Epithelial cell of prostate (primary cell): ENCODE measurements around the gene MAP2K3.

Experiments
- DNase-seq: peaks from one replicate; pipeline ENCODE4 v3.0.0-alpha.2; 2011; ENCODE audit warnings: low read depth, low spot score
- H3K27ac ChIP-seq: fragments of 450-650 bp; 2 replicates; pipeline ENCODE4 v1.5.1; 2017; ENCODE audit warnings: mild to moderate bottlenecking

The MAP2K3 gene

GRCh38 chr17:21252289-21252795 is 32.2 kb upstream of the MAP2K3 start:
- DNase-seq: no peak
- no peak overlapping the region for H3K27ac ChIP-seq

- no peak for DNase-seq
- peak within 1 kb of the TSS; percentile 26 for H3K27ac ChIP-seq
Observed at GRCh38 chr17:21252796-21253645, 31.5 kb upstream of the MAP2K3 start, which contains the start of gene NATD1. TSS of gene NATD1 (minus strand) at chr17:21253410. CDS start at chr17:21253264, 146 bp downstream.

GRCh38 chr17:21253646-21254441 is 30.7 kb upstream of the MAP2K3 start:
- no peak for DNase-seq
- H3K27ac ChIP-seq: peak overlapping the region; percentile 26

GRCh38 chr17:21258593-21258992 is 25.9 kb upstream of the MAP2K3 start:
- DNase-seq: no peak
- H3K27ac ChIP-seq: no peak overlapping the region

GRCh38 chr17:21262259-21262993 is 22.1 kb upstream of the MAP2K3 start:
- DNase-seq: no peak

GRCh38 chr17:21263376-21263775 is 21.1 kb upstream of the MAP2K3 start:
- DNase-seq: peak; percentile 85
- peak overlapping the region; percentile 32 for H3K27ac ChIP-seq

More at GRCh38 chr17:21262259-21262993, 22.1 kb upstream of the MAP2K3 start:
- H3K27ac ChIP-seq: no peak overlapping the region

GRCh38 chr17:21268596-21269188 is 15.8 kb upstream of the MAP2K3 start:
- no peak overlapping the region for H3K27ac ChIP-seq
- DNase-seq: no peak

GRCh38 chr17:21269394-21269793 is 15.1 kb upstream of the MAP2K3 start:
- no peak overlapping the region for H3K27ac ChIP-seq
- DNase-seq: no peak

GRCh38 chr17:21271454-21272183 is 12.9 kb upstream of the MAP2K3 start:
- no peak for DNase-seq

GRCh38 chr17:21272250-21272649 is 12.3 kb upstream of the MAP2K3 start:
- H3K27ac ChIP-seq: no peak overlapping the region
- DNase-seq: no peak

More at GRCh38 chr17:21271454-21272183, 12.9 kb upstream of the MAP2K3 start:
- H3K27ac ChIP-seq: no peak overlapping the region

GRCh38 chr17:21272881-21273792 is 11.4 kb upstream of the MAP2K3 start:
- no peak overlapping the region for H3K27ac ChIP-seq
- DNase-seq: no peak

GRCh38 chr17:21275047-21275578 is 9.4 kb upstream of the MAP2K3 start:
- DNase-seq: no peak
- H3K27ac ChIP-seq: no peak overlapping the region

- no peak for DNase-seq
- H3K27ac ChIP-seq: no peak overlapping the region
Observed at GRCh38 chr17:21275579-21276263, 8.8 kb upstream of the MAP2K3 start.

- DNase-seq: no peak
- H3K27ac ChIP-seq: no peak overlapping the region
Observed at GRCh38 chr17:21276264-21276588, 8.3 kb upstream of the MAP2K3 start.

GRCh38 chr17:21277332-21277731 is 7.2 kb upstream of the MAP2K3 start:
- no peak overlapping the region for H3K27ac ChIP-seq
- DNase-seq: no peak

GRCh38 chr17:21278450-21279197 is 5.9 kb upstream of the MAP2K3 start:
- DNase-seq: no peak
- no peak overlapping the region for H3K27ac ChIP-seq

- no peak overlapping the region for H3K27ac ChIP-seq
- DNase-seq: no peak
Observed at GRCh38 chr17:21279198-21279535, 5.3 kb upstream of the MAP2K3 start.
